HEK293T (cell line): ENCODE measurements around the gene NPVF.
A peak's percentile ranks its signal among the peaks of the same experiment; 100 is the strongest.

ENCODE experiments used
- CTCF ChIA-PET: fragments of 350-600 bp; formaldehyde crosslinking; extraction: SDS; loops from one replicate; lab custom pipeline; 2021; ENCODE audit warnings: antibody characterized with exemption, inconsistent platforms; lab: Yijun Ruan, JAX
- POLR2A ChIA-PET: fragments of 350-600 bp; formaldehyde crosslinking; extraction: SDS; loops from one replicate; lab custom pipeline; 2020; ENCODE audit warnings: antibody characterized with exemption, inconsistent platforms; lab: Yijun Ruan, JAX
- DNase-seq: peaks from one replicate; pipeline ENCODE4 v3.0.0; 2012; ENCODE audit warnings: mixed read lengths; ENCODE audit errors: extremely low spot score
- ARNT ChIP-seq: fragments of 450-650 bp; IDR thresholded peaks from 2 replicates; pipeline ENCODE4 v1.6.1; 2017; ENCODE audit warnings: mild to moderate bottlenecking
- BHLHE40 ChIP-seq: fragments of 450-650 bp; IDR thresholded peaks from 2 replicates; pipeline ENCODE4 v1.6.1; 2016; ENCODE audit warnings: mild to moderate bottlenecking, moderate library complexity, borderline replicate concordance
- CTBP1 ChIP-seq: fragments of 450-650 bp; IDR thresholded peaks from 2 replicates; pipeline ENCODE4 v1.6.1; 2016; ENCODE audit warnings: borderline replicate concordance
- ELF4 ChIP-seq: fragments of 450-650 bp; IDR thresholded peaks from 2 replicates; pipeline ENCODE4 v1.6.1; 2017; ENCODE audit warnings: antibody characterized with exemption
- FOXA1 ChIP-seq: fragments of 450-650 bp; IDR thresholded peaks from 2 replicates; pipeline ENCODE4 v1.6.1; 2016; ENCODE audit warnings: mild to moderate bottlenecking
- FOXK2 ChIP-seq: fragments of 450-650 bp; IDR thresholded peaks from 2 replicates; pipeline ENCODE4 v1.6.1; 2016; ENCODE audit warnings: mild to moderate bottlenecking
- FOXM1 ChIP-seq: fragments of 450-650 bp; IDR thresholded peaks from 2 replicates; pipeline ENCODE4 v1.6.1; 2017; ENCODE audit warnings: mild to moderate bottlenecking, borderline replicate concordance
- HDGF ChIP-seq: fragments of 450-650 bp; IDR thresholded peaks from 2 replicates; pipeline ENCODE4 v1.6.1; 2017; ENCODE audit warnings: antibody characterized with exemption, borderline replicate concordance
- L3MBTL2 ChIP-seq: fragments of 450-650 bp; conservative IDR thresholded peaks from 2 replicates; pipeline ENCODE4 v1.6.1; 2016; ENCODE audit warnings: mild to moderate bottlenecking
- LEF1 ChIP-seq: fragments of 450-650 bp; IDR thresholded peaks from 2 replicates; pipeline ENCODE4 v1.6.1; 2017; ENCODE audit warnings: mild to moderate bottlenecking, borderline replicate concordance
- NFRKB ChIP-seq: fragments of 450-650 bp; IDR thresholded peaks from 2 replicates; pipeline ENCODE4 v1.6.1; 2016; ENCODE audit warnings: mild to moderate bottlenecking, moderate library complexity
- SP1 ChIP-seq: fragments of 450-650 bp; IDR thresholded peaks from 2 replicates; pipeline ENCODE4 v1.6.1; 2017
- SUZ12 ChIP-seq: fragments of 450-650 bp; IDR thresholded peaks from 2 replicates; pipeline ENCODE4 v1.6.1; 2016; ENCODE audit warnings: mild to moderate bottlenecking
- TARDBP ChIP-seq: fragments of 450-650 bp; IDR thresholded peaks from 2 replicates; pipeline ENCODE4 v1.6.1; 2016
- ZNF384 ChIP-seq: fragments of 450-650 bp; IDR thresholded peaks from 2 replicates; pipeline ENCODE4 v1.6.1; 2016
- TF ChIP-seq, protein P1 (sequence below): fragments of 450-650 bp; IDR thresholded peaks from 2 replicates; pipeline ENCODE4 v1.6.1; 2016

Gene NPVF

GRCh38 chr7:25259487-25260243, 31.4 kb upstream of the NPVF start:
- ChIA-PET POLR2A (interaction anchor here (1.0 kb wide), 1 partner anchor 126 kb away, joined by 4 read pairs; no protein-coding TSS in a partner anchor), CTCF (interaction anchor here (0.6 to 2.8 kb wide), 21 partner anchors 28 to 903 kb away, joined by 3 to 32 read pairs (median 3); no protein-coding TSS in a partner anchor)
- peak; percentile 73 for DNase-seq
- no peak for TF ChIP-seq TARDBP
- no peak for TF ChIP-seq NFRKB
- no peak for TF ChIP-seq ZNF384
- no peak for TF ChIP-seq FOXM1
- no peak for TF ChIP-seq CTBP1
- no peak for TF ChIP-seq HDGF

GRCh38 chr7:25256333-25256819, 28.1 kb upstream of the NPVF start:
- POLR2A ChIA-PET = no interaction called here
- TF ChIP-seq L3MBTL2 (no peak), ZNF384 (no peak), SP1 (no peak), ELF4 (no peak), CTBP1 (no peak), HDGF (no peak), ARNT (no peak), FOXM1 (no peak), LEF1 (no peak), SUZ12 (no peak), BHLHE40 (no peak)
- TF ChIP-seq, protein P1, sequence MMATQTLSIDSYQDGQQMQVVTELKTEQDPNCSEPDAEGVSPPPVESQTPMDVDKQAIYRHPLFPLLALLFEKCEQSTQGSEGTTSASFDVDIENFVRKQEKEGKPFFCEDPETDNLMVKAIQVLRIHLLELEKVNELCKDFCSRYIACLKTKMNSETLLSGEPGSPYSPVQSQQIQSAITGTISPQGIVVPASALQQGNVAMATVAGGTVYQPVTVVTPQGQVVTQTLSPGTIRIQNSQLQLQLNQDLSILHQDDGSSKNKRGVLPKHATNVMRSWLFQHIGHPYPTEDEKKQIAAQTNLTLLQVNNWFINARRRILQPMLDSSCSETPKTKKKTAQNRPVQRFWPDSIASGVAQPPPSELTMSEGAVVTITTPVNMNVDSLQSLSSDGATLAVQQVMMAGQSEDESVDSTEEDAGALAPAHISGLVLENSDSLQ = no peak
- CTCF ChIA-PET = interaction anchor here (1.2 kb wide), 2 partner anchors 135 to 309 kb away, joined by 3 read pairs; no protein-coding TSS in a partner anchor
- no peak for DNase-seq

- ChIA-PET POLR2A (no interaction called here), CTCF (interaction anchor here (1.2 kb wide), 2 partner anchors 136 to 310 kb away, joined by 3 read pairs; no protein-coding TSS in a partner anchor)
- no peak for DNase-seq
- TF ChIP-seq ARNT = no peak
- no peak for TF ChIP-seq NFRKB
- TF ChIP-seq CTBP1 = no peak
These were observed 27.5 kb upstream of the NPVF start for GRCh38 chr7:25255611-25256332.

DNA sequence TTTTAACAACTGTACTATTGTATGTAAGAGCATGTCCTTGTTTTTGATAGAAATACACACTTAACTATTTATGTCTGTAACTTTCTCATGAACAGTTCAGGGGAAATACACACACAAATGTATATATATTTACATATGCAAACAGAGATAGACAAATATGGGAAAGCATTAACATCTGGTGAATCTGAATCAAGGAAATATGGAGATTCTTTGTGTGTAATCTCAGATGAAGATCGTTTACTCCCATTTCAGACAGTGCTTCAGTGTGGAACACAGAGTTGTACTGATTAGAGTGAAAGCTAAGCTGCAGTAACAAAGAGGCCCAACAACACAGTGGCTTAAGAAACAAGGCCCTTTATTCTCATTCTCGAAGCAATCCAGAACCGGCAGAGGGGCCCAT, 26.3 kb upstream of the NPVF start:
- ChIA-PET POLR2A (no interaction called here), CTCF (no interaction called here)
- DNase-seq = no peak
- no peak for TF ChIP-seq FOXA1
- no peak for TF ChIP-seq ELF4
- no peak for TF ChIP-seq SP1
- no peak for TF ChIP-seq BHLHE40
- no peak for TF ChIP-seq HDGF
- TF ChIP-seq LEF1 = no peak
- TF ChIP-seq FOXM1 = no peak
- no peak for TF ChIP-seq FOXK2
- TF ChIP-seq, protein P1 = no peak
- TF ChIP-seq ARNT = no peak
- TF ChIP-seq SUZ12 = no peak
- no peak for TF ChIP-seq CTBP1
- no peak for TF ChIP-seq L3MBTL2
- TF ChIP-seq NFRKB = no peak
- no peak for TF ChIP-seq TARDBP
- TF ChIP-seq ZNF384 = no peak

DNA sequence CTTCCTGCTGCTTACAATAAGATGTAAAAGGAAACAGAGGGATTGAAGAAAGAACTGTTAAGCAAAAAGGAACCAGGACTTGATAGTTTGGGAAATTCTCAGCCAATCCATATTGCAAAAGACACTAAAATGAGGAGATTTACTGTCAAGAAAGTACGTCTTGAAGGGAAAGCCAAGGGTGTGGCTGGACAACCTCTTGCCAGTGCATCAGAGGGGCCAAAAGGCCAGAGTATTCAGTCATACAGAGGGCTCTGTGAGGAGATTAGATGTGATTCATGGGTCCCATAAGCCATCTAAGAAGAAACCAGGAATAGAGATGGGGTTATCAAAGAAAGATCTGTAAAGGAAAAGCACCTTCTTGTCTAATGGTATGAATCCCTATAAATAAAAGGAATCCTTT, 25.4 kb upstream of the NPVF start:
- CTCF ChIA-PET = no interaction called here
- TF ChIP-seq FOXM1 (no peak), NFRKB (no peak), L3MBTL2 (no peak), ELF4 (no peak), SUZ12 (no peak), LEF1 (no peak), CTBP1 (no peak), TARDBP (no peak), HDGF (no peak), FOXK2 (no peak)
- TF ChIP-seq, protein P1 = no peak
- POLR2A ChIA-PET = no interaction called here
- no peak for DNase-seq

DNA sequence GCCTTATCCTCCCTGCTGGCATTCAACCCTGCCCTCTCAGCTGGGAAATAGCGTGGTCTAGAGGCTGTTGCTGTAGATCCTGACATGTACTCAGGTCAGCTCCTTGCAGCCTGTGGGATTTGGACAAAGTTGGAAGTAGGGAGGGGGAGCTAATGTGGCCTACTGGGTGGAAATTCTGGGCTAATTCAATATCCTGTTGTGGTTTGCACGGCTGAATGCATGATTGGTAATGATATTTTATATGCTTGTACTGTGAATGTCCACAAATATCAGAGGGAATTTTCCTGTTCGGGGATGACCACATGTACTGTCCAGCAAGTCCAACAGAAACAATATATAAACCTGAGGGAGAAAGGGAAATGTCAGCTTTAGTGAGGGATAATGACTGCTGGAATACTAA, 22.1 kb upstream of the NPVF start:
- ChIA-PET POLR2A (no interaction called here), CTCF (no interaction called here)
- DNase-seq = no peak
- TF ChIP-seq, protein P1 = no peak
- TF ChIP-seq FOXA1 (no peak), FOXM1 (no peak), HDGF (no peak), NFRKB (no peak), BHLHE40 (no peak), FOXK2 (no peak), CTBP1 (no peak), ARNT (no peak), LEF1 (no peak), SP1 (no peak), ZNF384 (no peak), ELF4 (no peak), L3MBTL2 (no peak)
